ENCODE measurements around the gene NREP. TPM values are rescaled to one million over a fixed set of nuclear protein-coding genes. Genes with fewer than 3 reads are reported as not detected.

NREP gene
- total and polyA plus RNA-seq, 10 of the 15 experiments (the other 5 are each of a cell fraction or from before 2014, with no cell fraction given): 20.6 to 117 (median 32.2) TPM

- H2AFZ ChIP-seq (ENCODE audit: control insufficient read depth, low read depth, low read length): no peak overlapping the region
- DNase-seq (ENCODE audit: low read depth, low spot score) (no peak), FAIRE-seq (no peak), ATAC-seq (no peak)
- H3K9me3 ChIP-seq (replicated peaks; ENCODE audit: control insufficient read depth, insufficient read depth, low read length): no peaks in the 10 kb centered on the region
- POLR2A ChIA-PET: no interaction called here
- H3K4me2 ChIP-seq (ENCODE audit: control insufficient read depth, insufficient read depth): no peak overlapping the region
- RAD21 ChIA-PET (ENCODE audit: unreplicated experiment): no interaction called here
- CTCF ChIA-PET: no interaction called here
- H3K79me2 ChIP-seq (ENCODE audit: control insufficient read depth, insufficient read depth, low read length): no peaks in the 10 kb centered on the region
- H3K9ac ChIP-seq (ENCODE audit: control insufficient read depth, insufficient read depth, low read length): no peak overlapping the region
- in situ Hi-C loops (cut with MboI) (no loop called here), intact Hi-C loops (cut with micrococcal nuclease; ENCODE audit: unreplicated experiment) (no loop called here)
- TF ChIP-seq IKZF2 (IDR thresholded peaks at IDR 0.05) (no peak), IRF3 (IDR thresholded peaks at IDR 0.05) (no peak), CBX3 (IDR thresholded peaks at IDR 0.05; ENCODE audit: borderline replicate concordance, low read depth) (no peak), BACH1 (IDR thresholded peaks at IDR 0.05; ENCODE audit: borderline replicate concordance) (no peak), RELA (IDR thresholded peaks at IDR 0.05; ENCODE audit: borderline replicate concordance, partially characterized antibody) (no peak), ZBTB33 (IDR thresholded peaks at IDR 0.05) (no peak)
- no TSS peak for BruUV-seq (replicated peaks)
- SMC1A ChIA-PET (ENCODE audit: uncharacterized antibody, unreplicated experiment): interaction anchor here (0.6 to 1.2 kb wide), 5 partner anchors 13 to 427 kb away, joined by 3 to 4 read pairs (median 3); no protein-coding TSS in a partner anchor
- no peaks in the 10 kb centered on the region for H3K36me3 ChIP-seq (ENCODE audit: control insufficient read depth in 2 of 2, insufficient read depth in 2 of 2, low read length in 1 of 2)
- H3K27ac ChIP-seq (ENCODE audit: control insufficient read depth, insufficient read depth): no peak overlapping the region
- 23% methylated on average over 2 of the region's 2 CpGs for WGBS (ENCODE audit: insufficient coverage, insufficient replicate concordance, low lambda C conversion rate, missing lambda C conversion rate)
- H3K4me3 ChIP-seq: no peak overlapping the region
- H3K27me3 ChIP-seq (replicated peaks in 1 of 2; ENCODE audit: control insufficient read depth in 2 of 2, insufficient read depth in 2 of 2, low read length in 1 of 2): no peaks in the 10 kb centered on the region
- no peaks in the 10 kb centered on the region for H4K20me1 ChIP-seq (ENCODE audit: control insufficient read depth, insufficient read depth)
- H3K4me1 ChIP-seq (ENCODE audit: control insufficient read depth, insufficient read depth, low read length): no peaks in the 10 kb centered on the region
Observed at GRCh38 chr5:111720333-111720890, 36.6 kb downstream of the NREP start.

All from GM12878 (cell line).